Effector memory CD8-positive, alpha-beta T cell (primary cell): ENCODE results near the gene IFIH1.

ENCODE experiments used
- ATAC-seq: fragments of 150-1000 bp; cut with Tn5 transposase; replicated peaks from 2 replicates; pipeline ENCODE4 v1.10.0; 2021; ENCODE audit warnings: mild to moderate bottlenecking, moderate library complexity
- DNase-seq, 3 experiments: peaks; one replicate each; pipeline ENCODE4 v3.0.0; 2021
- H3K27ac Mint-ChIP-seq, 2 donors: one replicate each; pipeline ENCODE4 v1.8.0; 2022; ENCODE audit warnings: mild to moderate bottlenecking in 2 of 2, mixed read lengths in 2 of 2, moderate library complexity in 2 of 2
- H3K27me3 Mint-ChIP-seq, 2 donors: one replicate each; pipeline ENCODE4 v1.8.0; 2022; ENCODE audit warnings: mixed read lengths in 2 of 2
- H3K36me3 Mint-ChIP-seq: one replicate; pipeline ENCODE4 v1.8.0; 2022; ENCODE audit warnings: mild to moderate bottlenecking, moderate library complexity, mixed read lengths; ENCODE audit not compliant: insufficient read depth
- H3K4me1 Mint-ChIP-seq, 2 donors: one replicate each; pipeline ENCODE4 v1.8.0; 2022; ENCODE audit warnings: low read depth in 2 of 2, mixed read lengths in 2 of 2
- H3K4me3 Mint-ChIP-seq, 2 donors: one replicate each; pipeline ENCODE4 v1.8.0; 2022; ENCODE audit warnings: mild to moderate bottlenecking in 2 of 2, mixed read lengths in 2 of 2, moderate library complexity in 2 of 2
- H3K9me3 Mint-ChIP-seq, 2 donors: one replicate each; pipeline ENCODE4 v1.8.0; 2022; ENCODE audit warnings: mixed read lengths in 2 of 2

The IFIH1 gene

GRCh38 chr2:162327134-162327769 is 8.8 kb upstream of the IFIH1 start:
- no peak overlapping the region for H3K4me3 Mint-ChIP-seq
- H3K9me3 Mint-ChIP-seq, result no peaks in the 10 kb centered on the region
- peak in 1 of 3 experiments; percentile 10 for DNase-seq
- no peak overlapping the region for H3K27ac Mint-ChIP-seq
- ATAC-seq, result no peak
- H3K27me3 Mint-ChIP-seq, result no peaks in the 10 kb centered on the region
- no peaks in the 10 kb centered on the region for H3K36me3 Mint-ChIP-seq
- H3K4me1 Mint-ChIP-seq, result peaks cover 0 to 8% of the 10 kb centered on the region in 2 donors

GRCh38 chr2:162324953-162325352 is 6.5 kb upstream of the IFIH1 start:
- no peaks in the 10 kb centered on the region for H3K36me3 Mint-ChIP-seq
- DNase-seq (no peak), ATAC-seq (no peak)
- H3K4me1 Mint-ChIP-seq, result peaks cover 10 to 14% of the 10 kb centered on the region in 2 donors
- H3K9me3 Mint-ChIP-seq, result no peaks in the 10 kb centered on the region
- H3K27me3 Mint-ChIP-seq, result no peaks in the 10 kb centered on the region
- H3K27ac Mint-ChIP-seq, result no peak overlapping the region
- H3K4me3 Mint-ChIP-seq, result no peak overlapping the region

- peaks cover 19% of the 10 kb centered on the region for H3K36me3 Mint-ChIP-seq
- no peak for DNase-seq
- no peaks in the 10 kb centered on the region for H3K9me3 Mint-ChIP-seq
- peak overlapping the region; percentile 99 to 100 for H3K27ac Mint-ChIP-seq
- H3K4me1 Mint-ChIP-seq, result peaks cover 29 to 35% of the 10 kb centered on the region in 2 donors
- ATAC-seq, result no peak
- H3K4me3 Mint-ChIP-seq, result peak overlapping the region in 1 of 2 donors; percentile 89
- H3K27me3 Mint-ChIP-seq, result no peaks in the 10 kb centered on the region
Measured at GRCh38 chr2:162320864-162321517, 2.5 kb upstream of the IFIH1 start.

- ATAC-seq, result peak; percentile 3
- Mint-ChIP-seq H3K9me3 (no peaks in the 10 kb centered on the region), H3K4me1 (peaks cover 39 to 60% of the 10 kb centered on the region in 2 donors), H3K27ac (peak overlapping the region; percentile 99 to 100), H3K27me3 (no peaks in the 10 kb centered on the region), H3K36me3 (peaks cover 19% of the 10 kb centered on the region), H3K4me3 (peak overlapping the region; percentile 89 to 96)
- DNase-seq, result peak; percentile 21 to 39 (median 23)
Measured at GRCh38 chr2:162317861-162318327, 590 bp downstream of the IFIH1 start.

GRCh38 chr2:162317058-162317742 is 1.3 kb downstream of the IFIH1 start:
- Mint-ChIP-seq H3K27ac (peak overlapping the region; percentile 99 to 100), H3K4me3 (peak overlapping the region; percentile 89 to 96), H3K4me1 (peaks cover 42 to 67% of the 10 kb centered on the region in 2 donors), H3K36me3 (peaks cover 19% of the 10 kb centered on the region), H3K27me3 (no peaks in the 10 kb centered on the region), H3K9me3 (no peaks in the 10 kb centered on the region)
- ATAC-seq, result no peak
- DNase-seq, result no peak

GRCh38 chr2:162316590-162316989 is 1.9 kb downstream of the IFIH1 start:
- H3K27ac Mint-ChIP-seq, result peak overlapping the region; percentile 7 to 99
- ATAC-seq (no peak), DNase-seq (no peak)
- no peaks in the 10 kb centered on the region for H3K9me3 Mint-ChIP-seq
- no peaks in the 10 kb centered on the region for H3K27me3 Mint-ChIP-seq
- peaks cover 19% of the 10 kb centered on the region for H3K36me3 Mint-ChIP-seq
- H3K4me1 Mint-ChIP-seq, result peaks cover 42 to 69% of the 10 kb centered on the region in 2 donors
- H3K4me3 Mint-ChIP-seq, result peak overlapping the region; percentile 89 to 96

- peaks cover 36 to 66% of the 10 kb centered on the region in 2 donors for H3K4me1 Mint-ChIP-seq
Measured at GRCh38 chr2:162315938-162316337, 2.5 kb downstream of the IFIH1 start.

GRCh38 chr2:162312853-162313252 is 5.6 kb downstream of the IFIH1 start:
- Mint-ChIP-seq H3K27me3 (no peaks in the 10 kb centered on the region), H3K36me3 (peaks cover 8% of the 10 kb centered on the region), H3K4me1 (peaks cover 35 to 69% of the 10 kb centered on the region in 2 donors), H3K27ac (no peak overlapping the region), H3K4me3 (no peak overlapping the region), H3K9me3 (no peaks in the 10 kb centered on the region)
- DNase-seq (no peak), ATAC-seq (no peak)

More at GRCh38 chr2:162315938-162316337, 2.5 kb downstream of the IFIH1 start:
- Mint-ChIP-seq H3K36me3 (peaks cover 19% of the 10 kb centered on the region), H3K27me3 (no peaks in the 10 kb centered on the region), H3K9me3 (no peaks in the 10 kb centered on the region), H3K27ac (peak overlapping the region; percentile 7 to 99), H3K4me3 (peak overlapping the region; percentile 89 to 96)
- ATAC-seq (no peak), DNase-seq (no peak)

- H3K36me3 Mint-ChIP-seq, result peaks cover 23% of the 10 kb centered on the region
- H3K4me1 Mint-ChIP-seq, result peaks cover 13 to 39% of the 10 kb centered on the region in 2 donors
- no peaks in the 10 kb centered on the region for H3K27me3 Mint-ChIP-seq
- H3K4me3 Mint-ChIP-seq, result no peak overlapping the region
- DNase-seq (no peak), ATAC-seq (peak; percentile 16)
- peak overlapping the region; percentile 0 to 23 for H3K27ac Mint-ChIP-seq
- no peaks in the 10 kb centered on the region for H3K9me3 Mint-ChIP-seq
Measured at GRCh38 chr2:162308747-162309503, 9.6 kb downstream of the IFIH1 start.

GRCh38 chr2:162305901-162306300 is 12.6 kb downstream of the IFIH1 start:
- no peak overlapping the region for H3K27ac Mint-ChIP-seq
- DNase-seq (no peak), ATAC-seq (no peak)
- no peaks in the 10 kb centered on the region for H3K27me3 Mint-ChIP-seq
- H3K4me3 Mint-ChIP-seq, result no peak overlapping the region
- no peaks in the 10 kb centered on the region for H3K9me3 Mint-ChIP-seq
- H3K36me3 Mint-ChIP-seq, result peaks cover 24% of the 10 kb centered on the region
- peaks cover 8 to 21% of the 10 kb centered on the region in 2 donors for H3K4me1 Mint-ChIP-seq

- Mint-ChIP-seq H3K27me3 (no peaks in the 10 kb centered on the region), H3K4me3 (no peak overlapping the region), H3K27ac (no peak overlapping the region)
Measured at GRCh38 chr2:162301877-162302276, 16.6 kb downstream of the IFIH1 start.

GRCh38 chr2:162301151-162301804 is 17.2 kb downstream of the IFIH1 start:
- ATAC-seq (peak; percentile 85), DNase-seq (peak; percentile 43 to 49 (median 43))
- Mint-ChIP-seq H3K4me1 (no peaks in the 10 kb centered on the region), H3K9me3 (no peaks in the 10 kb centered on the region), H3K27me3 (no peaks in the 10 kb centered on the region), H3K4me3 (no peak overlapping the region), H3K36me3 (peaks cover 11% of the 10 kb centered on the region), H3K27ac (no peak overlapping the region)

More at GRCh38 chr2:162301877-162302276, 16.6 kb downstream of the IFIH1 start:
- no peak for ATAC-seq
- Mint-ChIP-seq H3K4me1 (no peaks in the 10 kb centered on the region), H3K9me3 (no peaks in the 10 kb centered on the region), H3K36me3 (peaks cover 16% of the 10 kb centered on the region)
- DNase-seq, result no peak
